ENCODE measurements around the gene SCFD2. TPM values are rescaled to one million over a fixed set of nuclear protein-coding genes. Genes with fewer than 3 reads are reported as not detected.

The SCFD2 gene
- total and polyA plus RNA-seq, 2 of the 8 experiments (the other 6 are each of a cell fraction or from before 2014, with no cell fraction given), result 6.2 to 10.2 TPM

GRCh38 chr4:53315300-53315699, 50.6 kb downstream of the SCFD2 start:
- Histone ChIP-seq H3K27ac (ENCODE audit: low read depth, low read length) (no peak overlapping the region), H2BK20ac (ENCODE audit: low read length) (no peak overlapping the region)
- FAIRE-seq, result no peak

More at GRCh38 chr4:53315300-53315699, 50.6 kb downstream of the SCFD2 start:
- H3K4me3 ChIP-seq (ENCODE audit: extremely low read depth in 1 of 4, insufficient read depth in 2 of 4, low read depth in 3 of 4, low read length in 4 of 4), result no peak overlapping the region
- H3K9ac ChIP-seq (replicated peaks in 1 of 4; ENCODE audit: extremely low read depth in 1 of 4, low read depth in 3 of 4, low read length in 3 of 4), result no peak overlapping the region
- no peak for DNase-seq (ENCODE audit: low read depth in 1 of 2, low spot score in 2 of 2)
- no peak overlapping the region for H2BK5ac ChIP-seq (ENCODE audit: low read depth, low read length)
- 0 out of 7 replicates have a peak, but pooled peaks cover 0 to 2% (median 0%) of the 10 kb centered on the region in 4 experiments for H3K4me1 ChIP-seq (replicated peaks in 1 of 4; ENCODE audit: control insufficient read depth in 3 of 4, insufficient read depth in 4 of 4, low read length in 3 of 4)
- no peak overlapping the region for H3K18ac ChIP-seq (ENCODE audit: extremely low read depth, low read length)
- no peak overlapping the region for H3K4me2 ChIP-seq (ENCODE audit: insufficient read depth in 1 of 2, low read depth in 2 of 2, low read length in 2 of 2)
- H2BK15ac ChIP-seq (ENCODE audit: low read length), result no peak overlapping the region
- no peak overlapping the region for H3K4ac ChIP-seq (replicated peaks; ENCODE audit: insufficient read length, low read depth, low read length)
- H3K36me3 ChIP-seq (ENCODE audit: control insufficient read depth in 2 of 4, insufficient read depth in 4 of 4, low read length in 3 of 4), result no peaks in the 10 kb centered on the region
- TF ChIP-seq EP300 (IDR thresholded peaks at IDR 0.05; ENCODE audit: borderline replicate concordance in 1 of 2, low read depth in 2 of 2, low read length in 2 of 2) (no peak), TEAD4 (IDR thresholded peaks at IDR 0.05; ENCODE audit: low read depth, low read length) (0 out of 2 replicates have a peak, but pooled peaks have one; percentile 21), SIN3A (conservative IDR thresholded peaks at IDR 0.05 in 1 of 2, IDR thresholded peaks at IDR 0.05 in 1 of 2; ENCODE audit: low read depth in 1 of 2, low read length in 2 of 2) (no peak)
- H2AK5ac ChIP-seq (ENCODE audit: low read depth, low read length), result no peak overlapping the region
- no peaks in the 10 kb centered on the region for H3K79me1 ChIP-seq (ENCODE audit: low read depth, low read length)
- H2AFZ ChIP-seq (ENCODE audit: low read length), result no peak overlapping the region
- H3K23me2 ChIP-seq (ENCODE audit: low read depth, low read length), result no peaks in the 10 kb centered on the region; the same call in 1 of the 2 replicates
- no peak overlapping the region for H3K23ac ChIP-seq (ENCODE audit: insufficient read length)
- ChIA-PET POLR2A (ENCODE audit: partially characterized antibody) (no interaction called here), CTCF (ENCODE audit: partially characterized antibody) (no interaction called here)
- no peaks in the 10 kb centered on the region for H3K27me3 ChIP-seq (replicated peaks in 1 of 4; ENCODE audit: control insufficient read depth in 3 of 4, extremely low read depth in 1 of 4, insufficient read depth in 3 of 4, low read length in 3 of 4)
- no peak overlapping the region for H2BK12ac ChIP-seq (ENCODE audit: low read depth, low read length)
- no peaks in the 10 kb centered on the region for H3K9me3 ChIP-seq (ENCODE audit: insufficient read depth in 2 of 2, low read depth in 1 of 2, low read length in 1 of 2)
- H4K8ac ChIP-seq (ENCODE audit: extremely low read depth, insufficient read depth, low read length), result no peak overlapping the region
- H4K20me1 ChIP-seq (replicated peaks in 1 of 2; ENCODE audit: control insufficient read depth in 1 of 2, insufficient read depth in 2 of 2, low read length in 2 of 2), result no peaks in the 10 kb centered on the region
- H4K91ac ChIP-seq (replicated peaks; ENCODE audit: insufficient read length, low read length), result no peak overlapping the region
- H3K56ac ChIP-seq (replicated peaks; ENCODE audit: insufficient read length, low read depth, low read length), result no peak overlapping the region
- H3K79me2 ChIP-seq (ENCODE audit: control insufficient read depth in 1 of 2, insufficient read depth in 2 of 2, low read length in 2 of 2), result no peaks in the 10 kb centered on the region
- no peak overlapping the region for H2BK120ac ChIP-seq (replicated peaks; ENCODE audit: low read depth, low read length)
- H3K14ac ChIP-seq (ENCODE audit: insufficient read length), result no peak overlapping the region
- WGBS, 2 experiments (ENCODE audit: extremely low coverage in 1 of 2, insufficient coverage in 1 of 2, insufficient read length in 1 of 2, insufficient replicate concordance in 2 of 2, low coverage in 1 of 2, low lambda C conversion rate in 2 of 2, missing lambda C conversion rate in 1 of 2), result 67% methylated on average over 1 of the region's 1 CpG; no CpG with 5 or more reads in 1 of the 2 experiments
- H4K5ac ChIP-seq (ENCODE audit: insufficient read length, low read depth, low read length), result no peak overlapping the region

Measured in H1 (cell line).